Muscle layer of duodenum (tissue), 2 donors: ENCODE results near the gene COL8A1.
"Not testable (repeated sequence)": the region's sequence is repeated elsewhere in the genome, so short reads cannot be mapped to it uniquely, and the experiment has no call there.

ENCODE experiments used
- H3K27ac ChIP-seq: one replicate; pipeline ENCODE4 v1.7.0; 2013; ENCODE audit warnings: mild to moderate bottlenecking, low read length
- H3K27me3 ChIP-seq: one replicate; pipeline ENCODE4 v1.7.0; 2013; ENCODE audit warnings: low read depth, mild to moderate bottlenecking, control low read depth, low read length
- H3K36me3 ChIP-seq, 2 donors: one replicate each; pipeline ENCODE4 v1.7.0; 2013; ENCODE audit warnings: low read length in 2 of 2, control low read depth in 1 of 2, mild to moderate bottlenecking in 1 of 2; ENCODE audit not compliant: insufficient read depth in 2 of 2, control insufficient read depth in 1 of 2
- H3K4me1 ChIP-seq, 2 donors: one replicate each; pipeline ENCODE4 v1.7.0; 2013; ENCODE audit warnings: low read length in 2 of 2, mild to moderate bottlenecking in 2 of 2, control low read depth in 1 of 2, moderate library complexity in 1 of 2; ENCODE audit not compliant: insufficient read depth in 2 of 2, control insufficient read depth in 1 of 2
- H3K4me3 ChIP-seq, 2 donors: one replicate each; pipeline ENCODE4 v1.7.0; 2013; ENCODE audit warnings: low read length in 2 of 2, low read depth in 1 of 2, mild to moderate bottlenecking in 1 of 2
- H3K9me3 ChIP-seq, 2 donors: one replicate each; pipeline ENCODE4 v1.7.0; 2013; ENCODE audit warnings: low read length in 2 of 2, control low read depth in 1 of 2, mild to moderate bottlenecking in 1 of 2; ENCODE audit not compliant: control insufficient read depth in 1 of 2
- donor health status: healthy.

Gene COL8A1

DNA sequence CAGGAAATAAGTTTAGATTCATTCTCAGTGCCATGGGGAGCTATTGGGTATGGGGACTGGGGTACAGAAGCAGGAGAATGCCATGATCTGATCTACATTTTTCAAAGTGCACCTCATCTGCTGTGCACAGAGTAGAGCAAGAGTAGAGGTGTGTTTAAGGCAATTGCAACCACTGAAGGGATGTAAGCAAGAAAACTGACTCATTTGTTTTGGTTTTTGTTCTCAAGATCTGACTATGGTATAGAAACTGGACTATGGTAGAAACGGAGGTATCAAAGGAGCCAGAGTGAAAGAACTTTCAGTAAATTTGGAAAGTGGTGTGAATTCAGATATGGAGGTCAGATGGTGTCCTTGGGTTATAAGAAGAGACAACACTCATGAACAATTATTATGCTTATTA, 93.1 kb downstream of the COL8A1 start:
- H3K4me3 ChIP-seq, result no peak overlapping the region
- H3K4me1 ChIP-seq, result no peaks in the 10 kb centered on the region
- H3K27ac ChIP-seq, result no peak overlapping the region

GRCh38 chr3:99740371-99740770, 102.0 kb downstream of the COL8A1 start:
- H3K9me3 ChIP-seq, H3K27me3 ChIP-seq, H3K4me3 ChIP-seq, H3K27ac ChIP-seq, H3K36me3 ChIP-seq, H3K4me1 ChIP-seq: not testable (repeated sequence)

More for the DNA sequence above, 93.1 kb downstream of the COL8A1 start:
- no peaks in the 10 kb centered on the region for H3K27me3 ChIP-seq
- H3K36me3 ChIP-seq, result no peaks in the 10 kb centered on the region
- H3K9me3 ChIP-seq, result no peaks in the 10 kb centered on the region

- H3K36me3 ChIP-seq, result peaks cover 0 to 4% of the 10 kb centered on the region in 2 donors
- H3K27me3 ChIP-seq, result no peaks in the 10 kb centered on the region
- H3K27ac ChIP-seq, result no peak overlapping the region
- H3K4me1 ChIP-seq, result no peaks in the 10 kb centered on the region
- H3K4me3 ChIP-seq, result no peak overlapping the region
- H3K9me3 ChIP-seq, result no peaks in the 10 kb centered on the region
These were observed 103.2 kb downstream of the COL8A1 start for GRCh38 chr3:99741588-99741987.

DNA sequence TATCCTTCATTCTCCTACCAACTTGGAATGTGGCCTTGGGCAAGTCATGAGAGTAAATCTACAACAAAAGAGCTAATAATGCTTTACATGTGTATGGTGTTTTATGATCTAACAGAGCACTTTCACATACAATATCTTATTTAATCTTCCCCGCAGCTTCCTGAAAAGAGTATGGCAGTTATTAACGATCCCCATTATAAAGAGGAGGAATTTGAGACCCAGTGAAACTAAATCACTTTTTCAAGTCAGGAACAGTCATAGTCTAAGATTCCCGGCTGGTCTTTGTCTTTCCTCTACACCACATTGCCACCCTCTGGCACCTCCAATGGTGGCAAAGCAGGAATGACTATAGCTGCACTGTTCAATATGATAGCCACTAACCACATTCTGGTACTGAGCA, 109.5 kb downstream of the COL8A1 start:
- Histone ChIP-seq H3K4me1 (no peaks in the 10 kb centered on the region), H3K9me3 (no peaks in the 10 kb centered on the region), H3K36me3 (peaks cover 0 to 4% of the 10 kb centered on the region in 2 donors), H3K27me3 (no peaks in the 10 kb centered on the region), H3K27ac (no peak overlapping the region), H3K4me3 (no peak overlapping the region)

GRCh38 chr3:99751649-99752048, 113.3 kb downstream of the COL8A1 start:
- no peaks in the 10 kb centered on the region for H3K27me3 ChIP-seq
- H3K27ac ChIP-seq, result no peak overlapping the region

DNA sequence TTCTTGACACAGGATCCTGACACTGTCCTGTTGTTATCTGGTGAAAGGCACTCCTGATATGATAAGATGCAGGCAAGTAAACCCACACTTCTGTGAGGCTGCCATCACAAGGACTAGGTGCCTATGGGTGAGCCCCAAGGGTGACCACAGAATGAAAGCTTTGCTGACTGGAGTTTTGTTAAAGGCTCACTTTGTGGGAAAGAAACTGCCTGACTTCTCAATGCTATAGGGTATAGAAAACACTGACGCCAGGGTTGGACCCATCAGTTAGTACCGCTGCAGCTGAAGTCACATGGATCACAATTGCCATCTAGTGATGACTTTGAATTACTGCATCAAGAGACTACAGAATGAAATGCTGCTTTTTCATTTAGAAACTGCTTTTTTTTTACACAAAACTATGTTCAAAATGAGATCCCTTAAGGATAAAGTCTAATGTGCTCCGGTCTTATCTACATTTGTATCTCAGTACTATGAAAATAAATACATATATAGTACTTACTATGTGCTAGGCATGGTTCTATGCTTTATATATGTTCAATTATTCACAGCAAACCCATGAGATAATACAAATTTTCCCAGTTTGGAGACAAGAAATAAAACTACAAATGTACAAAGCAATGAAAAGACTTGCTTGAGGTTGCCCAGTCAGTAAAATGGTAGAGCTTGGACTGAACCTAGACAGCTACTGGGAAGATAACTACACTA, 115.0 kb downstream of the COL8A1 start:
- no peaks in the 10 kb centered on the region for H3K9me3 ChIP-seq
- H3K4me1 ChIP-seq, result peaks cover 0 to 7% of the 10 kb centered on the region in 2 donors
- H3K27ac ChIP-seq, result no peak overlapping the region
- H3K27me3 ChIP-seq, result no peaks in the 10 kb centered on the region
- H3K36me3 ChIP-seq, result no peaks in the 10 kb centered on the region
- H3K4me3 ChIP-seq, result no peak overlapping the region

More at GRCh38 chr3:99751649-99752048, 113.3 kb downstream of the COL8A1 start:
- H3K9me3 ChIP-seq, result no peaks in the 10 kb centered on the region
- no peak overlapping the region for H3K4me3 ChIP-seq
- H3K36me3 ChIP-seq, result no peaks in the 10 kb centered on the region
- no peaks in the 10 kb centered on the region for H3K4me1 ChIP-seq

- H3K27me3 ChIP-seq, result no peaks in the 10 kb centered on the region
- peaks cover 0 to 7% of the 10 kb centered on the region in 2 donors for H3K4me1 ChIP-seq
- no peaks in the 10 kb centered on the region for H3K9me3 ChIP-seq
- H3K27ac ChIP-seq, result no peak overlapping the region
- H3K4me3 ChIP-seq, result no peak overlapping the region
- no peaks in the 10 kb centered on the region for H3K36me3 ChIP-seq
These were observed 117.4 kb downstream of the COL8A1 start for GRCh38 chr3:99755831-99756230.

- Histone ChIP-seq H3K27ac (no peak overlapping the region), H3K4me1 (peaks cover 0 to 13% of the 10 kb centered on the region in 2 donors), H3K36me3 (no peaks in the 10 kb centered on the region), H3K27me3 (no peaks in the 10 kb centered on the region), H3K4me3 (no peak overlapping the region), H3K9me3 (no peaks in the 10 kb centered on the region)
These were observed 119.6 kb downstream of the COL8A1 start for GRCh38 chr3:99757966-99758365.

- H3K36me3 ChIP-seq, result no peaks in the 10 kb centered on the region
- H3K4me3 ChIP-seq, result no peak overlapping the region
- H3K27me3 ChIP-seq, result no peaks in the 10 kb centered on the region
- H3K27ac ChIP-seq, result no peak overlapping the region
- H3K9me3 ChIP-seq, result no peaks in the 10 kb centered on the region
- peaks cover 0 to 13% of the 10 kb centered on the region in 2 donors for H3K4me1 ChIP-seq
These were observed 120.2 kb downstream of the COL8A1 start for GRCh38 chr3:99758502-99759177.

GRCh38 chr3:99760031-99760430, 121.6 kb downstream of the COL8A1 start:
- Histone ChIP-seq H3K36me3 (no peaks in the 10 kb centered on the region), H3K27ac (no peak overlapping the region), H3K4me1 (peaks cover 0 to 13% of the 10 kb centered on the region in 2 donors), H3K4me3 (no peak overlapping the region), H3K9me3 (no peaks in the 10 kb centered on the region), H3K27me3 (no peaks in the 10 kb centered on the region)

DNA sequence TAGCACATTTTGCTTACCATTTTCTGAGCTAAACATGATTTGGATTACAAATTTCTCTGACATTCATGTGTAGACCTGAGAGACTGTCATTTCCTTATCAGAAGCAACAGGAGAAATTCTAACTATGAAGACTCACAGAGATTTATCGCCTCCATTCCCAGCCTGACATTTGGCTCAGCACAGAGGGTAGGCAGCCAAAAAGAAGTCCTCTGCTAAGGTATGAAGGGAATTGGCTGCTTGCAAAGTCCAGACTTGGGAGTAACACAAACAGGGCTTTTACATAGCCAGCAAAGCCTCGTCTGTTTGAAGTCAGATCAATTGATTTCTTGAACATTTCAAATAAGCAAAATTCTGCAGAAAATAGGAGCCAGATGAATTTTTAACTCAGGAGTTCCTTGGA, 122.2 kb downstream of the COL8A1 start:
- H3K4me3 ChIP-seq, result no peak overlapping the region
- no peak overlapping the region for H3K27ac ChIP-seq
- no peaks in the 10 kb centered on the region for H3K27me3 ChIP-seq
- peaks cover 0 to 13% of the 10 kb centered on the region in 2 donors for H3K4me1 ChIP-seq
- no peaks in the 10 kb centered on the region for H3K9me3 ChIP-seq
- H3K36me3 ChIP-seq, result no peaks in the 10 kb centered on the region
